SKM-1 (cell line): ENCODE results near the gene FBXW5.

Experiments
- DNase-seq: peaks from one replicate; lab custom pipeline; 2025; ENCODE audit not compliant: unreplicated experiment; lab: John Stamatoyannopoulos, UW

FBXW5 gene

GRCh38 chr9:136936645-136937170 lies 7.8 kb downstream of the FBXW5 start:
- DNase-seq: no peak

- DNase-seq: no peak
Measured at GRCh38 chr9:136935651-136936050, 8.9 kb downstream of the FBXW5 start.

GRCh38 chr9:136934277-136934676 lies 10.3 kb downstream of the FBXW5 start:
- no peak for DNase-seq

- DNase-seq: no peak
Measured at GRCh38 chr9:136931611-136932130, 12.9 kb downstream of the FBXW5 start.

GRCh38 chr9:136930014-136930413 lies 14.5 kb downstream of the FBXW5 start:
- DNase-seq: no peak

GRCh38 chr9:136928591-136928990 lies 15.9 kb downstream of the FBXW5 start:
- no peak for DNase-seq

- no peak for DNase-seq
Measured at GRCh38 chr9:136927343-136928271, 16.9 kb downstream of the FBXW5 start.

- DNase-seq: no peak
Measured at GRCh38 chr9:136926749-136927148, 17.8 kb downstream of the FBXW5 start.

GRCh38 chr9:136926154-136926704 lies 18.3 kb downstream of the FBXW5 start:
- DNase-seq: no peak

- DNase-seq: no peak
Measured at GRCh38 chr9:136925414-136926153, 19.0 kb downstream of the FBXW5 start.

GRCh38 chr9:136923881-136924280 lies 20.7 kb downstream of the FBXW5 start:
- DNase-seq: no peak

- no peak for DNase-seq
Measured at GRCh38 chr9:136922540-136922939, 22.0 kb downstream of the FBXW5 start.

- DNase-seq: no peak
Measured at GRCh38 chr9:136921718-136922117, 22.8 kb downstream of the FBXW5 start.

- DNase-seq: no peak
Measured at GRCh38 chr9:136921307-136921706, 23.2 kb downstream of the FBXW5 start.

GRCh38 chr9:136920734-136921231 lies 23.8 kb downstream of the FBXW5 start:
- DNase-seq: no peak

- DNase-seq: no peak
Measured at GRCh38 chr9:136920069-136920468, 24.5 kb downstream of the FBXW5 start.

- no peak for DNase-seq
Measured at GRCh38 chr9:136917902-136918301, 26.6 kb downstream of the FBXW5 start.

- no peak for DNase-seq
Measured at GRCh38 chr9:136916330-136917184, 28.0 kb downstream of the FBXW5 start.

- no peak for DNase-seq
Measured at GRCh38 chr9:136915632-136916329, 28.8 kb downstream of the FBXW5 start.
